ENCODE data around the gene RPP25. TPM values are rescaled to one million over a fixed set of nuclear protein-coding genes. Genes with fewer than 3 reads are reported as not detected.

The RPP25 gene
- total and polyA plus RNA-seq, 2 of the 13 experiments (the other 11 are each of a cell fraction or from before 2014, with no cell fraction given): 0.05 to 0.11 TPM

DNA sequence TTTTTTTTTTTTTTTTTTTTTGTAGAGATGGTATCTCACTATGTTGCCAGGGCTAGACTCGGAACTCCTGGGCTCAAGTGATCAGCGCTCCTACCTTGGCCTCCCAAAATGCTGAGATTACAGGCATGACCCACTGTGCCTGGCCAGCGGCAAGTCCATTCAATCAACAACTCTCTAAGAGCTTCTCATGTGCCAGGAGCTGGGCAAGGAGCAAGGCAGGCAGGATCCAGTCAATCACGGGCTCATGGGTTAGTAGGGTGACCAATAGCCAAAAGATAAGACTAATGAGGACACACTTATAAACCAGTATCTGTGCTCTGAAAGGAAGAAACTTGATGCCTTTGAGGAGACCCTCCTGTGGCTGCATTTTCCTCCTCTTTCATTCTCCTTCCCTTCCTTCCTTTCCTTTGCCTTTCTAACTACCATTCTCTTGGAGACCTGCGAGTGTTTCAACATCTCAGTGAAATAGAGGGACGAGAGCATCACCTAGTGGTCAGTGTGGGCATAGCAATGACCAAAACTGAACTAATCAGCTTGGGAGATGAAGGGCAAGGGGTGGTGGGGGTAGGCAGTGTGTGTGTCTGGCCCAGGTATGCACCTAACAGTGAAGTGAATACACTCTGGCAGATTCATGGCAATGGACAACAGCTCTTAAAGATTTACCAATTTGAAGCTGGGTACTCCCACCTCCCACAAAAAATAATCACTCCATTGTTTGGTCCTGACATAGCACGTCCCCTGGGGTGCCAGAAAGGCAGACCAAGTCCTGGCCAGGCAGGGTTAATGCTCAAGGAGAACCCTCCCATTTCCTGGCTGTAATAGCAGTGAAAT lies 6.3 kb downstream of the RPP25 start (continued):
- TF ChIP-seq HMGXB3 (CRISPR knock-in tag; IDR thresholded peaks at IDR 0.05; ENCODE audit: borderline replicate concordance) (0 out of 2 replicates have a peak, but pooled peaks have one; percentile 52), MED8 (CRISPR knock-in tag; IDR thresholded peaks at IDR 0.05; ENCODE audit: insufficient replicate concordance) (no peak), ZFP1 (CRISPR knock-in tag; IDR thresholded peaks at IDR 0.05) (no peak), ZNF468 (CRISPR knock-in tag; IDR thresholded peaks at IDR 0.05) (no peak), GPN1 (CRISPR knock-in tag; IDR thresholded peaks at IDR 0.05; ENCODE audit: borderline replicate concordance) (no peak), ZNF543 (CRISPR knock-in tag; IDR thresholded peaks at IDR 0.05) (no peak), YEATS2 (CRISPR knock-in tag; IDR thresholded peaks at IDR 0.05; ENCODE audit: borderline replicate concordance) (peak; percentile 27; the same call in 1 of the 2 replicates), ZNF577 (CRISPR knock-in tag; IDR thresholded peaks at IDR 0.05; ENCODE audit: borderline replicate concordance, low read depth) (no peak), PRMT3 (CRISPR knock-in tag; IDR thresholded peaks at IDR 0.05; ENCODE audit: borderline replicate concordance, low read depth) (no peak), ZNF337 (CRISPR knock-in tag; IDR thresholded peaks at IDR 0.05; ENCODE audit: borderline replicate concordance, low read depth) (no peak), HOXA9 (CRISPR knock-in tag; IDR thresholded peaks at IDR 0.05; ENCODE audit: borderline replicate concordance) (no peak), RERE (CRISPR knock-in tag; IDR thresholded peaks at IDR 0.05; ENCODE audit: low read depth) (no peak), ZNF326 (CRISPR knock-in tag; IDR thresholded peaks at IDR 0.05; ENCODE audit: borderline replicate concordance) (no peak), TARDBP (CRISPR knock-in tag; IDR thresholded peaks at IDR 0.05) (no peak)
- TF ChIP-seq, protein P1, sequence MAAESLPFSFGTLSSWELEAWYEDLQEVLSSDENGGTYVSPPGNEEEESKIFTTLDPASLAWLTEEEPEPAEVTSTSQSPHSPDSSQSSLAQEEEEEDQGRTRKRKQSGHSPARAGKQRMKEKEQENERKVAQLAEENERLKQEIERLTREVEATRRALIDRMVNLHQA (CRISPR knock-in tag; IDR thresholded peaks at IDR 0.05): no peak
- TF ChIP-seq, protein P2, sequence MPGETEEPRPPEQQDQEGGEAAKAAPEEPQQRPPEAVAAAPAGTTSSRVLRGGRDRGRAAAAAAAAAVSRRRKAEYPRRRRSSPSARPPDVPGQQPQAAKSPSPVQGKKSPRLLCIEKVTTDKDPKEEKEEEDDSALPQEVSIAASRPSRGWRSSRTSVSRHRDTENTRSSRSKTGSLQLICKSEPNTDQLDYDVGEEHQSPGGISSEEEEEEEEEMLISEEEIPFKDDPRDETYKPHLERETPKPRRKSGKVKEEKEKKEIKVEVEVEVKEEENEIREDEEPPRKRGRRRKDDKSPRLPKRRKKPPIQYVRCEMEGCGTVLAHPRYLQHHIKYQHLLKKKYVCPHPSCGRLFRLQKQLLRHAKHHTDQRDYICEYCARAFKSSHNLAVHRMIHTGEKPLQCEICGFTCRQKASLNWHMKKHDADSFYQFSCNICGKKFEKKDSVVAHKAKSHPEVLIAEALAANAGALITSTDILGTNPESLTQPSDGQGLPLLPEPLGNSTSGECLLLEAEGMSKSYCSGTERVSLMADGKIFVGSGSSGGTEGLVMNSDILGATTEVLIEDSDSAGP (CRISPR knock-in tag; IDR thresholded peaks at IDR 0.05; ENCODE audit: borderline replicate concordance): no peak

Data from HepG2 (cell line).